GM12874 (cell line): ENCODE results near the gene CREBL2.

ENCODE experiments used
- CTCF ChIP-seq: IDR thresholded peaks from 2 replicates; pipeline ENCODE4 v1.5.1; 2011; ENCODE audit warnings: low read depth, mild to moderate bottlenecking, control low read depth, low read length, moderate library complexity; ENCODE audit not compliant: insufficient read depth

CREBL2 gene

DNA sequence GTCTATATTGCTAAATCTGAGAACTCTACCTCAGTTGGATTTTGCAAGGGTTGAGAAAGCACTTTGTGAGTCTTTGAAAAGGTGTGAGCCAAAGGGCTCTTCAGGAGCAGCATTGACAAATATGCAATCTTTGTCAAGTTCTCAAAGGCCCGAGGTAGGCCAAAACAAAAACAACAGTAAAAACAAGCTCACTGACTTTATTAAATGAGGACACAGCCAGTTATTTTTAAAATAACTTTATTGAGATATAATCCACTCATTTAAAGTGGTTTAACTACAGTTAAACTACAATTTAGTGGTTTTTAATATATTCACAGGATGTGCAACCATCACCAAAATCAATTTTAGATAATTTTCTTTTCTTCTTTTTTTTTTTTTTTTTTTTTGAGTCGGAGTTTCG is 2.0 kb upstream of the CREBL2 start:
- no peak for TF ChIP-seq CTCF

- TF ChIP-seq CTCF: no peak
Measured at GRCh38 chr12:12610711-12611110, 965 bp upstream of the CREBL2 start.

DNA sequence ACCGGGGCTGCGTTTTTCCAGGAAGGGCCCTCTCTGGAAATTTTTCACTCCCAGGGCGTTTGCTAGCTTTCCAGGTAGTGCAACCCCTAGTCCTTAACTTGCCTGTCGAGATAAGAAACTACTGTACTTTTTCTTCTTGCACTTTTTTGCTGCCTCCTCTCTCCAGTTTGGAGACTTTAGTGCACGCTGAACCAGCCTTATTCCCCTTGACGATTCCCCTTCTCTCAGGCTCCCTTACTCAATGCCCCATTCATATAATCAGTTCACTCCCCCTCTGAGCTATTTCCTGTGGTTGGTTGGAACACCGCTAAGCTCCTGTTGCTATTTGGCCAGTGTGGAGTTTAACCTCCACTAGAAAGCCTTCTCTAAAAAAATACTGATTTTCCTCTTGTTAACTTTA is 682 bp downstream of the CREBL2 start:
- no peak for TF ChIP-seq CTCF

- no peak for TF ChIP-seq CTCF
Measured at GRCh38 chr12:12613344-12613743, 1.7 kb downstream of the CREBL2 start.

DNA sequence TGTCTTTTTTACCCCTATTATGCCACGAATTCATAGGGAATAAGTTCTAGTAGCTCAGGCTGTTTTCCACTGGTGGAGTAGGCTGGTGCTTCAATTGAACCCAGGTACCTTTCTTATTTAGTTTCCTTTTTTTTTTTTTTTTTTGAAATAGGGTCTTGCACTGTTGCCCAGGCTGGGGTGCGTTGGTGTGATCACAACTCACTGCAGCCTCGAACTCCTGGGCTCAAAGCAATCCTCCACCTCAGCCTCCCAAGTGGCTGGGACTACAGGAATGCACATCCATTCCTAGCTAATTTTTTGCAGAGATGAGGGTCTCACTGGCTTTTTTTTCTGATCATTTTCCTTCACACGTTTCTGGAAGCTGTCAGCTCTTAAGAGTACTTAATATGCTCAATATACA is 2.7 kb downstream of the CREBL2 start:
- no peak for TF ChIP-seq CTCF

- no peak for TF ChIP-seq CTCF
Measured at GRCh38 chr12:12616512-12617310, 5.0 kb downstream of the CREBL2 start.

GRCh38 chr12:12620730-12621315 is 9.1 kb downstream of the CREBL2 start:
- TF ChIP-seq CTCF: no peak
